ENCODE measurements around the gene JPH3.

The JPH3 gene

GRCh38 chr16:87701505-87701921 lies 99.2 kb downstream of the JPH3 start:
- no peak for DNase-seq (ENCODE audit: insufficient read length, low spot score)
- TF ChIP-seq CTCF (IDR thresholded peaks at IDR 0.05; ENCODE audit: insufficient read depth, missing control alignments): no peak
- FAIRE-seq: no peak

- no peak for DNase-seq (ENCODE audit: insufficient read length, low spot score)
- no peak for FAIRE-seq
- TF ChIP-seq CTCF (IDR thresholded peaks at IDR 0.05; ENCODE audit: insufficient read depth, missing control alignments): no peak
These were observed 100.1 kb downstream of the JPH3 start for GRCh38 chr16:87702325-87702811.

GRCh38 chr16:87703071-87703470 lies 100.8 kb downstream of the JPH3 start:
- no peak for TF ChIP-seq CTCF (IDR thresholded peaks at IDR 0.05; ENCODE audit: insufficient read depth, missing control alignments)
- FAIRE-seq (no peak), DNase-seq (ENCODE audit: insufficient read length, low spot score) (no peak)

DNA sequence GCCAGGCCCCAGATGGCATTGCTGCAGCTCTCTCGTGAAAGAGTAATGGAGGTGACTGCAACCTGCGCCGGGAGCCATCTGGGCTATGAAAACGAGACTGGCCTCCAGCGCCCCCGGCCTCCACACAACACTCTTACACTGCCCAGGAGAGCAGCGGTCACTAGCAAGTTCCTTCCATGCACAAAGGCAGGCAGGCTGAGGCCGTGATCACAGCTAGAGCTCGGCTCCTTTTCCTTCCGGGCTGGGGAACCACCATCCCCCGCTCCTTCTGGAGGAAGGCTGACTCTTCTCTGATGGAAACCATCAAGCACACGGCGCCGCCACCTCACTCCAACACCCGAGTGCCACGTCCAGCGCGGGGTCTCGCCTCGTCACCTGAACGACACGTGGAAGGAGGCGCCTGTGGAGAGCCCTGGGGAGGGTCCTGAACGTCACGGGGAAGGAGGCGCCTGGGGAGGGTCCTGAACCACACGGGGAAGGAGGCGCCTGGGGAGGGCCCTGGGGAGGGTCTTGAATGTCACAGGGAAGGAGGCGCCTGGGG lies 101.6 kb downstream of the JPH3 start:
- FAIRE-seq (no peak), DNase-seq (ENCODE audit: insufficient read length, low spot score) (no peak)
- no peak for TF ChIP-seq CTCF (IDR thresholded peaks at IDR 0.05; ENCODE audit: insufficient read depth, missing control alignments)

GRCh38 chr16:87704754-87705353 lies 102.5 kb downstream of the JPH3 start:
- DNase-seq (ENCODE audit: insufficient read length, low spot score) (no peak), FAIRE-seq (no peak)
- no peak for TF ChIP-seq CTCF (IDR thresholded peaks at IDR 0.05; ENCODE audit: insufficient read depth, missing control alignments)

DNA sequence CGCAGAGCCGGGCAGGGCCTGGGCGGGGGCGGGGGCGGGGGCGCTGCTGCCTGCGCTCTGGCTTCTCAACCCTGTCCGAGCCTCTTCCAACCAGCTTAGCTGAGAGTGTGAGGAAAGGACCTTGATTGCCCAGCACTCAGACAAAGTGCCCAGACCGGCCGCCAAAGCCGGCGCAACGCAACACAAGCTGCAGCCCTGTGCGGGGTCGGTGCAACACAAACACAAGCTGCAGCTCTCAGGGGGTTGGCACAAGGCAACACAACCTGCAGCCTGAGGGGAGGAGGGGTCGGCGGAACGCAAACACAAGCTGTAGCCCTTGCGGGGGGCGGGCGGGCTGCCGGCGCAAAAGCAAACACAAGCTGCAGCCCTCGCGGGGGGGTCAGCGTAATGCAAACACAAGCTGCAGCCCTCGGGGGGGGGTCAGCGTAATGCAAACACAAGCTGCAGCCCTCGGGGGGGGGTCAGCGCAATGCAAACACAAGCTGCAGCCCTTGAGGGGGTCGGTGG lies 103.5 kb downstream of the JPH3 start:
- no peak for TF ChIP-seq CTCF (IDR thresholded peaks at IDR 0.05; ENCODE audit: insufficient read depth, missing control alignments)
- FAIRE-seq (no peak), DNase-seq (ENCODE audit: insufficient read length, low spot score) (no peak)

Measured in D721Med (cell line).